H1 (cell line): ENCODE results near the gene PLIN1. TPM values are rescaled to one million over a fixed set of nuclear protein-coding genes. Genes with fewer than 3 reads are reported as not detected.

ENCODE experiments used
- CTCF ChIA-PET: fragments of 300-600 bp; sonication (Branson Sonifier 250); formaldehyde crosslinking; loops from one replicate; lab custom pipeline; 2021; ENCODE audit not compliant: partially characterized antibody; lab: Charles Lee
- POLR2A ChIA-PET: fragments of 300-600 bp; sonication (Branson Sonifier 250); formaldehyde crosslinking; loops from one replicate; lab custom pipeline; 2021; ENCODE audit warnings: inconsistent platforms; ENCODE audit not compliant: partially characterized antibody; lab: Charles Lee
- DNase-seq, 2 experiments: peaks; one replicate each; pipeline versions ENCODE4 v3.0.0 to v3.0.0-alpha.2; 2010 to 2022; ENCODE audit warnings: low spot score in 2 of 2, low read depth in 1 of 2, mixed read lengths in 1 of 2
- FAIRE-seq: peaks from 2 replicates; lab custom pipeline; 2011; peaks lifted over from hg19 to GRCh38; lab: Jason Lieb, UNC
- H2AFZ ChIP-seq: 2 replicates; pipeline ENCODE4 v1.8.1; 2012; ENCODE audit warnings: low read length, inconsistent platforms
- H2AK5ac ChIP-seq: 2 replicates; pipeline ENCODE4 v1.6.1; 2013; ENCODE audit warnings: low read depth, low read length
- H2BK120ac ChIP-seq: replicated peaks from 2 replicates; pipeline ENCODE3; 2013; ENCODE audit warnings: low read depth, low read length, inconsistent platforms
- H2BK12ac ChIP-seq: 2 replicates; pipeline ENCODE4 v1.6.1; 2013; ENCODE audit warnings: low read depth, low read length
- H2BK15ac ChIP-seq: 2 replicates; pipeline ENCODE4 v1.6.1; 2013; ENCODE audit warnings: low read length
- H2BK20ac ChIP-seq: 2 replicates; pipeline ENCODE4 v1.6.1; 2013; ENCODE audit warnings: low read length
- H2BK5ac ChIP-seq: 2 replicates; pipeline ENCODE4 v1.6.1; 2013; ENCODE audit warnings: low read depth, low read length
- H3K14ac ChIP-seq: 2 replicates; pipeline ENCODE4 v1.6.1; 2013; ENCODE audit warnings: inconsistent platforms; ENCODE audit not compliant: insufficient read length
- H3K18ac ChIP-seq: 2 replicates; pipeline ENCODE4 v1.6.1; 2013; ENCODE audit warnings: low read length; ENCODE audit errors: extremely low read depth
- H3K23ac ChIP-seq: 2 replicates; pipeline ENCODE4 v1.6.1; 2013; ENCODE audit warnings: inconsistent platforms; ENCODE audit not compliant: insufficient read length
- H3K23me2 ChIP-seq: 2 replicates; pipeline ENCODE4 v1.6.1; 2013; ENCODE audit warnings: low read depth, low read length
- H3K27ac ChIP-seq: 2 replicates; pipeline ENCODE4 v1.6.1; 2011; ENCODE audit warnings: low read depth, low read length, inconsistent platforms
- H3K27me3 ChIP-seq, 4 experiments: replicated peaks in 1 of 4; 1 replicate in 1 of 4; 2 replicates in 3 of 4; pipeline versions ENCODE4 v1.6.1 to v1.8.1; 2011 to 2013; ENCODE audit warnings: low read length in 3 of 4, mild to moderate bottlenecking in 3 of 4, inconsistent platforms in 2 of 4, mixed read lengths in 2 of 4, moderate library complexity in 1 of 4; ENCODE audit not compliant: control insufficient read depth in 3 of 4, insufficient read depth in 3 of 4; ENCODE audit errors: extremely low read depth in 1 of 4
- H3K36me3 ChIP-seq, 4 experiments: 2 replicates each; pipeline versions ENCODE4 v1.6.1 to v1.8.1; 2011 to 2013; ENCODE audit warnings: mild to moderate bottlenecking in 4 of 4, low read length in 3 of 4, moderate library complexity in 2 of 4, control low read depth in 1 of 4, inconsistent platforms in 1 of 4; ENCODE audit not compliant: insufficient read depth in 4 of 4, control insufficient read depth in 2 of 4
- H3K4ac ChIP-seq: replicated peaks from 2 replicates; pipeline ENCODE3; 2013; ENCODE audit warnings: low read length, low read depth, mixed read lengths, inconsistent platforms; ENCODE audit not compliant: insufficient read length
- H3K4me1 ChIP-seq, 4 experiments: replicated peaks in 1 of 4; 1 replicate in 1 of 4; 2 replicates in 3 of 4; pipeline versions ENCODE4 v1.6.1 to v1.8.1; 2011 to 2013; ENCODE audit warnings: low read length in 3 of 4, inconsistent platforms in 2 of 4, mixed read lengths in 1 of 4; ENCODE audit not compliant: insufficient read depth in 4 of 4, control insufficient read depth in 3 of 4
- H3K4me2 ChIP-seq, 2 experiments: 2 replicates each; pipeline versions ENCODE4 v1.6.1 to v1.8.1; 2011 to 2013; ENCODE audit warnings: low read depth in 2 of 2, low read length in 2 of 2, control low read depth in 1 of 2, inconsistent platforms in 1 of 2, mild to moderate bottlenecking in 1 of 2; ENCODE audit not compliant: insufficient read depth in 1 of 2
- H3K4me3 ChIP-seq, 4 experiments: fragments of 200-600, 300-600 bp in 1 of 4; sonication (generic), shearing (Covaris generic), sonication (Bioruptor Twin) in 1 of 4; 2 replicates each; pipeline versions ENCODE4 v1.5.1 to v1.8.1; 2011 to 2016; ENCODE audit warnings: low read length in 4 of 4, low read depth in 3 of 4, control low read depth in 2 of 4, inconsistent platforms in 2 of 4, mild to moderate bottlenecking in 2 of 4, mixed read lengths in 1 of 4, moderate library complexity in 1 of 4; ENCODE audit not compliant: insufficient read depth in 2 of 4; ENCODE audit errors: extremely low read depth in 1 of 4
- H3K56ac ChIP-seq: replicated peaks from 2 replicates; pipeline ENCODE3; 2013; ENCODE audit warnings: low read depth, mild to moderate bottlenecking, mixed read lengths, low read length, inconsistent platforms; ENCODE audit not compliant: insufficient read length
- H3K79me1 ChIP-seq: 2 replicates; pipeline ENCODE4 v1.6.1; 2013; ENCODE audit warnings: low read depth, low read length, control low read depth
- H3K79me2 ChIP-seq, 2 experiments: 2 replicates each; pipeline versions ENCODE4 v1.6.1 to v1.8.1; 2012 to 2013; ENCODE audit warnings: low read length in 2 of 2, mild to moderate bottlenecking in 2 of 2, inconsistent platforms in 1 of 2; ENCODE audit not compliant: insufficient read depth in 2 of 2, control insufficient read depth in 1 of 2
- H3K9ac ChIP-seq, 4 experiments: replicated peaks in 1 of 4; 1 replicate in 1 of 4; 2 replicates in 3 of 4; pipeline versions ENCODE4 v1.6.1 to v1.8.1; 2011 to 2013; ENCODE audit warnings: low read depth in 3 of 4, low read length in 3 of 4, control low read depth in 2 of 4, mild to moderate bottlenecking in 2 of 4, moderate library complexity in 2 of 4, inconsistent platforms in 1 of 4; ENCODE audit errors: extremely low read depth in 1 of 4
- H3K9me3 ChIP-seq, 2 experiments: 2 replicates each; pipeline versions ENCODE4 v1.6.1 to v1.8.1; 2012 to 2013; ENCODE audit warnings: mild to moderate bottlenecking in 2 of 2, moderate library complexity in 2 of 2, control low read depth in 1 of 2, inconsistent platforms in 1 of 2, low read depth in 1 of 2, low read length in 1 of 2, mixed read lengths in 1 of 2; ENCODE audit not compliant: insufficient read depth in 2 of 2
- H4K20me1 ChIP-seq, 2 experiments: replicated peaks in 1 of 2; 2 replicates each; pipeline versions ENCODE3 to v1.8.1; 2011 to 2013; ENCODE audit warnings: inconsistent platforms in 2 of 2, low read length in 2 of 2, mild to moderate bottlenecking in 1 of 2; ENCODE audit not compliant: insufficient read depth in 2 of 2, control insufficient read depth in 1 of 2
- H4K5ac ChIP-seq: 2 replicates; pipeline ENCODE4 v1.6.1; 2013; ENCODE audit warnings: low read length, low read depth, mixed read lengths, inconsistent platforms; ENCODE audit not compliant: insufficient read length
- H4K8ac ChIP-seq: 2 replicates; pipeline ENCODE4 v1.8.0; 2013; ENCODE audit warnings: mild to moderate bottlenecking, moderate library complexity, low read length, inconsistent platforms; ENCODE audit not compliant: insufficient read depth; ENCODE audit errors: extremely low read depth
- H4K91ac ChIP-seq: replicated peaks from 2 replicates; pipeline ENCODE3; 2013; ENCODE audit warnings: low read length, mixed read lengths, inconsistent platforms; ENCODE audit not compliant: insufficient read length
- RXRA ChIP-seq: IDR thresholded peaks from 2 replicates; pipeline ENCODE4 v1.6.1; 2011; ENCODE audit warnings: low read depth, mild to moderate bottlenecking, low read length, moderate library complexity; ENCODE audit not compliant: insufficient read depth
- SIN3A ChIP-seq, 2 experiments: IDR thresholded peaks in 1 of 2; conservative IDR thresholded peaks in 1 of 2; 2 replicates each; pipeline ENCODE4 v1.6.1; 2011 to 2012; ENCODE audit warnings: low read length in 2 of 2, improper control_type of control experiment in 1 of 2, low read depth in 1 of 2, mild to moderate bottlenecking in 1 of 2
- WGBS, 2 experiments: shearing (Covaris generic) in 1 of 2; methylation state at CpG; one replicate each; pipeline versions ENCODE4 v1.1.6 to v1.1.7; 2013 to 2015; ENCODE audit warnings: low lambda C conversion rate in 2 of 2, mixed read lengths in 2 of 2, inconsistent platforms in 1 of 2, low coverage in 1 of 2, missing lambda C conversion rate in 1 of 2; ENCODE audit not compliant: insufficient replicate concordance in 2 of 2, insufficient coverage in 1 of 2, insufficient read length in 1 of 2; ENCODE audit errors: extremely low coverage in 1 of 2, missing lambda C conversion rate in 1 of 2; 5-methylcytosine and 5-hydroxymethylcytosine counted together
- polyA plus RNA-seq, 7 experiments: library from polyadenylated mRNA; depleted of rRNA in 3 of 7; stranded (reverse) in 5 of 7; unstranded in 2 of 7; fragments of >200 nt in 5 of 7; fragments of 200-250 nt in 2 of 7; gene quantifications; 1 replicate in 5 of 7; 2 replicates in 1 of 7; 4 replicates in 1 of 7; pipeline versions ENCODE4 v1.2.1 to v1.2.3, GENCODE V29; 2011 to 2013; ENCODE audit warnings: missing spikeins in 2 of 7, mixed read lengths in 2 of 7
- total RNA-seq: library from RNA; stranded (reverse); fragmentation: NEBNext Ultra II Directional; extraction: Animal tissue kit (Norgen Biotek cat#: 25700); gene quantifications from 2 replicates; pipeline ENCODE4 v1.2.1, GENCODE V29; 2021

Gene PLIN1
- total and polyA plus RNA-seq, 2 of the 8 experiments (the other 6 are each of a cell fraction or from before 2014, with no cell fraction given), result 0.33 TPM; not detected in 1

- TF ChIP-seq RXRA, result no peak
- TF ChIP-seq SIN3A (conservative IDR thresholded peaks at IDR 0.05 in 1 of 2, IDR thresholded peaks at IDR 0.05 in 1 of 2; ENCODE audit: low read depth in 1 of 2, low read length in 2 of 2), result no peak
- Histone ChIP-seq H4K8ac (no peak overlapping the region), H3K79me2 (no peaks in the 10 kb centered on the region), H2BK5ac (no peak overlapping the region), H3K27me3 (peaks cover 0 to 3% (median 0%) of the 10 kb centered on the region in 4 experiments; a peak in 1 of 7 replicates), H2AK5ac (no peak overlapping the region), H3K9ac (no peak overlapping the region), H3K56ac (no peak overlapping the region), H3K36me3 (no peaks in the 10 kb centered on the region), H3K23ac (no peak overlapping the region), H4K5ac (no peak overlapping the region), H3K14ac (no peak overlapping the region), H2AFZ (no peak overlapping the region), H3K9me3 (no peaks in the 10 kb centered on the region), H2BK120ac (no peak overlapping the region), H4K91ac (no peak overlapping the region), H3K4me2 (no peak overlapping the region), H2BK20ac (no peak overlapping the region), H3K18ac (no peak overlapping the region), H3K4me3 (no peak overlapping the region), H3K79me1 (no peaks in the 10 kb centered on the region), H3K23me2 (no peaks in the 10 kb centered on the region), H2BK12ac (no peak overlapping the region), H3K27ac (no peak overlapping the region), H3K4ac (no peak overlapping the region), H4K20me1 (no peaks in the 10 kb centered on the region), H2BK15ac (0 out of 2 replicates have a peak overlapping the region, but pooled peaks have one; percentile 16), H3K4me1 (peaks cover 0 to 2% (median 0%) of the 10 kb centered on the region in 4 experiments; a peak in 4 of 7 replicates)
- 57% methylated on average over 4 of the region's 4 CpGs; no CpG with 5 or more reads in 1 of the 2 experiments for WGBS, 2 experiments
- ChIA-PET POLR2A (interaction anchor here (1.1 to 1.5 kb wide), 2 partner anchors 24 to 96 kb away, joined by 3 read pairs; partner anchors contain the start of gene TICRR), CTCF (interaction anchor here (1.1 to 6.6 kb wide), 7 partner anchors 10 to 24 kb away, joined by 3 to 43 read pairs (median 12); partner anchors contain the start of genes PEX11A and WDR93)
- FAIRE-seq (no peak), DNase-seq (no peak)
Measured at GRCh38 chr15:89671687-89672086, 7.5 kb downstream of the PLIN1 start.
